GM19324 (cell line): ENCODE results near the gene PRPF8.

ENCODE experiments used
- ATAC-seq: cut with Tn5 transposase; IDR thresholded peaks from one replicate; pipeline ENCODE4 v1.9.1; 2021; ENCODE audit warnings: mild to moderate bottlenecking, moderate library complexity; ENCODE audit not compliant: unreplicated experiment, low FRiP score

The PRPF8 gene

DNA sequence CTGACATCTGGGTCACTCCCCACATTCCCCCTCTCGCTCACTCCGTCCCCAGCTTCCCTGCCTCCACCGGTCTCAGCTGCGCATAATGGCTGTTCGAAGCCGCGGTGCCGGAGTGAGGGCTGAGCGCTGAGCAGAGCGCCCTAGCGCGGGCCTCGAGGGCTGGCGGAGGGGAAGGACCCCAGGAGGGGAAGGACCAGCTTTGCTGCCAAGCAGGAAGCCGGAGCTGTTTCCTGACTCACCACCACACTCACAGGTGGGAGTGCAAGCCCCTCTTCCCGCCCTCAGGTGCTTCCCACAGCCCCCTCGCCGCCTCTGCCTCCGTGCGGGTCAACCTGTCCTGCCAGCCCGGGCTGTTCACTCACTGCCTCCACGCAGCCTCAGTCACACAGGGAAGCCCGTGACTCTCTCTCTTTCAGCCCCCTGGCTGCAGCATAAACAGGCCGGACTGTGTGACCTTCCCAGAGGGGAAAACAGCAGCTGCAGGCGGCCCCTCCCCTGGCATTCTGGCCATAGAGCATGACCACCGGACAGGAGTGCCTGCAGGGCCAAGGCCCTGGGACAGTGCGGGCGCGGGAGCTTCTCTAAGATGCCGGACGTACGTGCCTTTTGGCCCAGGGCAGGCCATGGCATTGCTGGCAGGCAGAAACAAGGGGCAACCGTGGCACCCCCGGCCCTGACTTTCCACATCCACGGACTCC is 79.7 kb downstream of the PRPF8 start:
- no peak for ATAC-seq

DNA sequence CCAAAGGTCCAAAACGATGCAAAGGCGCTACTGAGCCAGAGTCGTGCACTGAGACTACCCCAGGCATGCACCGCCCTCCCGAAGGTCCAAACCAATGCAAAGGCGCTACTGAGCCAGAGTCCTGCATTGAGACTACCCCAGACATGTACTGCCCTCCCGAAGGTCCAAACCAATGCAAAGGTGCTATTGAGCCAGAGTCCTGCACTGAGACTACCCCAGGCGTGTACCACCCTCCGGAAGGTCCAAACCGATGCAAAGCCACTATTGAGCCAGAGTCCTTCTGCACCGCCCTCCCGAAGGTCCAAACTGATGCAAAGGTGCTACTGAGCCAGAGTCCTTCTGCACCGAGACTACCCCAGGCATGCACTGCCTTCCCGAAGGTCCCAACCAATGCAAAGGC is 83.1 kb downstream of the PRPF8 start:
- ATAC-seq = no peak
